ENCODE results near the gene MAP3K7.
"Not testable (repeated sequence)": the region's sequence is repeated elsewhere in the genome, so short reads cannot be mapped to it uniquely, and the experiment has no call there.

MAP3K7 gene

GRCh38 chr6:90578894-90579549 lies 7.8 kb downstream of the MAP3K7 start:
- DNase-seq (ENCODE audit: low spot score): no peak

- DNase-seq (ENCODE audit: low spot score): no peak
Measured at GRCh38 chr6:90575267-90575666, 11.6 kb downstream of the MAP3K7 start.

- DNase-seq (ENCODE audit: low spot score): peak; percentile 4
Measured at GRCh38 chr6:90574610-90575009, 12.3 kb downstream of the MAP3K7 start.

- DNase-seq (ENCODE audit: low spot score): no peak
Measured at GRCh38 chr6:90573624-90574023, 13.2 kb downstream of the MAP3K7 start.

- DNase-seq (ENCODE audit: low spot score): no peak
Measured at GRCh38 chr6:90572856-90573255, 14.0 kb downstream of the MAP3K7 start.

- no peak for DNase-seq (ENCODE audit: low spot score)
Measured at GRCh38 chr6:90569223-90569622, 17.6 kb downstream of the MAP3K7 start.

- DNase-seq (ENCODE audit: low spot score): not testable (repeated sequence)
Measured at GRCh38 chr6:90567682-90568081, 19.2 kb downstream of the MAP3K7 start.

- not testable (repeated sequence) for DNase-seq (ENCODE audit: low spot score)
Measured at GRCh38 chr6:90562341-90562740, 24.5 kb downstream of the MAP3K7 start.

- no peak for DNase-seq (ENCODE audit: low spot score)
Measured at GRCh38 chr6:90559931-90560330, 26.9 kb downstream of the MAP3K7 start.

GRCh38 chr6:90557006-90557405 lies 29.9 kb downstream of the MAP3K7 start:
- DNase-seq (ENCODE audit: low spot score): no peak

GRCh38 chr6:90547991-90548390 lies 38.9 kb downstream of the MAP3K7 start:
- DNase-seq (ENCODE audit: low spot score): no peak

GRCh38 chr6:90547079-90547478 lies 39.8 kb downstream of the MAP3K7 start:
- no peak for DNase-seq (ENCODE audit: low spot score)

GRCh38 chr6:90545448-90545847 lies 41.4 kb downstream of the MAP3K7 start:
- no peak for DNase-seq (ENCODE audit: low spot score)

- no peak for DNase-seq (ENCODE audit: low spot score)
Measured at GRCh38 chr6:90544741-90545140, 42.1 kb downstream of the MAP3K7 start.

- no peak for DNase-seq (ENCODE audit: low spot score)
Measured at GRCh38 chr6:90544081-90544480, 42.8 kb downstream of the MAP3K7 start.

- no peak for DNase-seq (ENCODE audit: low spot score)
Measured at GRCh38 chr6:90541221-90541620, 45.7 kb downstream of the MAP3K7 start.

- no peak for DNase-seq (ENCODE audit: low spot score)
Measured at GRCh38 chr6:90538278-90539046, 48.4 kb downstream of the MAP3K7 start.

- peak; percentile 13 for DNase-seq (ENCODE audit: low spot score)
Measured at GRCh38 chr6:90537723-90538258, 49.1 kb downstream of the MAP3K7 start.

GRCh38 chr6:90537027-90537426 lies 49.8 kb downstream of the MAP3K7 start:
- peak; percentile 15 for DNase-seq (ENCODE audit: low spot score)

GRCh38 chr6:90536520-90536919 lies 50.4 kb downstream of the MAP3K7 start:
- DNase-seq (ENCODE audit: low spot score): no peak

GRCh38 chr6:90534337-90535025 lies 52.4 kb downstream of the MAP3K7 start:
- no peak for DNase-seq (ENCODE audit: low spot score)

GRCh38 chr6:90533615-90534336 lies 53.1 kb downstream of the MAP3K7 start:
- DNase-seq (ENCODE audit: low spot score): no peak
